Activated CD8-positive, alpha-beta memory T cell treated with anti-CD3 and anti-CD28 coated beads, Interleukin-2, amount 10 ng/mL, durations not matched to agents 7 days and 5 days (primary cell): ENCODE data around the gene SNU13. TPM values are rescaled to one million over a fixed set of nuclear protein-coding genes. Genes with fewer than 3 reads are reported as not detected.
"Not testable (repeated sequence)": the region's sequence is repeated elsewhere in the genome, so short reads cannot be mapped to it uniquely, and the experiment has no call there.

Experiments used
- ATAC-seq: fragments of 150-1000 bp; cut with Tn5 transposase; one replicate; pipeline ENCODE4 v1.10.0; 2021; ENCODE audit warnings: moderate library complexity
- CTCF ChIA-PET: fragments of 350-600 bp; sonication (Branson Sonifier 250); formaldehyde crosslinking; loops from one replicate; lab custom pipeline; 2021; ENCODE audit warnings: antibody characterized with exemption; lab: Charles Lee
- DNase-seq: peaks from one replicate; pipeline ENCODE4 v3.0.0-alpha.2; 2020
- H3K27ac Mint-ChIP-seq: one replicate; pipeline ENCODE4 v1.8.0; 2021; ENCODE audit warnings: mild to moderate bottlenecking, mixed read lengths
- H3K27me3 Mint-ChIP-seq: one replicate; pipeline ENCODE4 v1.8.0; 2021; ENCODE audit warnings: mixed read lengths
- H3K36me3 Mint-ChIP-seq: one replicate; pipeline ENCODE4 v1.8.0; 2021; ENCODE audit warnings: mild to moderate bottlenecking, mixed read lengths
- H3K4me1 Mint-ChIP-seq: one replicate; pipeline ENCODE4 v1.8.0; 2021; ENCODE audit warnings: mixed read lengths
- H3K4me3 Mint-ChIP-seq: one replicate; pipeline ENCODE4 v1.8.0; 2021; ENCODE audit warnings: mild to moderate bottlenecking, moderate library complexity, mixed read lengths
- H3K9me3 Mint-ChIP-seq: one replicate; pipeline ENCODE4 v1.8.0; 2022; ENCODE audit warnings: low read depth, mixed read lengths
- total RNA-seq, 2 experiments: library from RNA; stranded (reverse); gene quantifications; one replicate each; pipeline ENCODE4 v1.2.3, GENCODE V29; 2021

Gene SNU13
- total RNA-seq, 2 experiments from 2014 or later: 176 to 193 TPM

GRCh38 chr22:41631115-41631514 is 57.6 kb downstream of the SNU13 start:
- H3K4me1 Mint-ChIP-seq, H3K27ac Mint-ChIP-seq, ATAC-seq, DNase-seq, CTCF ChIA-PET, H3K4me3 Mint-ChIP-seq, H3K27me3 Mint-ChIP-seq, H3K9me3 Mint-ChIP-seq: not testable (repeated sequence)
- peaks cover 53% of the 10 kb centered on the region for H3K36me3 Mint-ChIP-seq

- Mint-ChIP-seq H3K4me3 (no peak overlapping the region), H3K27ac (no peak overlapping the region)
Observed at GRCh38 chr22:41625577-41625976, 63.1 kb downstream of the SNU13 start.

More at GRCh38 chr22:41625577-41625976, 63.1 kb downstream of the SNU13 start:
- H3K4me1 Mint-ChIP-seq: peaks cover 24% of the 10 kb centered on the region
- ATAC-seq: no peak
- no peaks in the 10 kb centered on the region for H3K9me3 Mint-ChIP-seq
- H3K27me3 Mint-ChIP-seq: no peaks in the 10 kb centered on the region
- DNase-seq: no peak
- H3K36me3 Mint-ChIP-seq: peaks cover 53% of the 10 kb centered on the region
- CTCF ChIA-PET: interaction anchor here (0.6 kb wide), 1 partner anchor 13 kb away, joined by 5 read pairs; no protein-coding TSS in a partner anchor

Other genes starting within 250 kb of the SNU13 start
- 10 to 100 TPM; 38.8 to 45.1 TPM for gene TOB2, start 242.1 kb downstream of the SNU13 start, total RNA-seq
- 10 to 100 TPM; 54.5 to 75.0 TPM for gene PHF5A, start 220.2 kb downstream of the SNU13 start, total RNA-seq
- 10 to 100 TPM; 90.0 to 93.3 TPM for gene ACO2, start 219.8 kb downstream of the SNU13 start, total RNA-seq
- 10 to 100 TPM; 32.4 to 43.7 TPM for gene POLR3H, start 144.4 kb downstream of the SNU13 start, total RNA-seq
- not detected for gene CSDC2, start 127.9 kb downstream of the SNU13 start, total RNA-seq
- 10 to 100 TPM; 40.4 to 50.0 TPM for gene PMM1, start 99.0 kb downstream of the SNU13 start, total RNA-seq
- gene DESI1, start 67.8 kb downstream of the SNU13 start, total RNA-seq: 10 to 100 TPM; 52.7 to 64.9 TPM
- 100 to 1,000 TPM; 274 to 359 TPM for gene XRCC6, start 67.6 kb downstream of the SNU13 start, total RNA-seq
- 10 to 100 TPM; 37.3 to 45.9 TPM for gene MEI1, start 10.6 kb upstream of the SNU13 start, total RNA-seq
- gene CCDC134, start 111.8 kb upstream of the SNU13 start, total RNA-seq: 10 to 100 TPM; 25.3 to 27.9 TPM
- gene SREBF2, start 144.2 kb upstream of the SNU13 start, total RNA-seq: 100 to 1,000 TPM; 130 to 135 TPM
- gene SHISA8, start 226.2 kb upstream of the SNU13 start, total RNA-seq: under 1 TPM; 0.30 to 0.70 TPM
- 1 to 10 TPM in 1 of 2 experiments, under 1 TPM in 1; 0.89 to 3.1 TPM for gene TNFRSF13C, start 237.9 kb upstream of the SNU13 start, total RNA-seq